AG04450 (cell line): ENCODE data around the gene RET. TPM values are rescaled to one million over a fixed set of nuclear protein-coding genes. Genes with fewer than 3 reads are reported as not detected.
A peak's percentile ranks its signal among the peaks of the same experiment; 100 is the strongest.

Experiments
- CTCF ChIA-PET: fragments of 300-600, 350-600 bp; formaldehyde crosslinking; extraction: SDS; loops from one replicate; lab custom pipeline; 2022; ENCODE audit warnings: antibody characterized with exemption, inconsistent platforms; lab: Charles Lee
- POLR2A ChIA-PET: fragments of 350-600 bp; formaldehyde crosslinking; extraction: SDS; loops from one replicate; lab custom pipeline; 2021; ENCODE audit warnings: antibody characterized with exemption, inconsistent platforms; lab: Yijun Ruan, JAX
- DNase-seq: peaks from one replicate; pipeline ENCODE4 v3.0.0-alpha.2; 2011; ENCODE audit warnings: low read depth, low spot score
- H3K27ac ChIP-seq: one replicate; pipeline ENCODE4 v1.5.1; 2012; ENCODE audit warnings: low read depth, low read length, control low read depth
- H3K27me3 ChIP-seq: one replicate; pipeline ENCODE4 v1.6.0; 2012; ENCODE audit warnings: low read length; ENCODE audit not compliant: control insufficient read depth, insufficient read depth
- H3K4me3 ChIP-seq: 2 replicates; pipeline ENCODE4 v1.5.1; 2011; ENCODE audit warnings: mild to moderate bottlenecking, low read depth, low read length, control low read depth
- H3K9me3 ChIP-seq: 2 replicates; pipeline ENCODE4 v1.5.1; 2012; ENCODE audit warnings: low read length; ENCODE audit not compliant: control insufficient read depth, insufficient read depth
- polyA plus RNA-seq: library from polyadenylated mRNA; depleted of rRNA; stranded (reverse); fragments of >200 nt; gene quantifications from 2 replicates; pipeline ENCODE4 v1.2.3, GENCODE V29; 2011
- TF ChIP-seq, protein P1 (sequence below): IDR thresholded peaks from 2 replicates; pipeline ENCODE4 v1.5.1; 2011; ENCODE audit warnings: low read depth, low read length, control low read depth, inconsistent platforms

The RET gene
- polyA plus RNA-seq, 1 experiment, result 0.06 TPM

DNA sequence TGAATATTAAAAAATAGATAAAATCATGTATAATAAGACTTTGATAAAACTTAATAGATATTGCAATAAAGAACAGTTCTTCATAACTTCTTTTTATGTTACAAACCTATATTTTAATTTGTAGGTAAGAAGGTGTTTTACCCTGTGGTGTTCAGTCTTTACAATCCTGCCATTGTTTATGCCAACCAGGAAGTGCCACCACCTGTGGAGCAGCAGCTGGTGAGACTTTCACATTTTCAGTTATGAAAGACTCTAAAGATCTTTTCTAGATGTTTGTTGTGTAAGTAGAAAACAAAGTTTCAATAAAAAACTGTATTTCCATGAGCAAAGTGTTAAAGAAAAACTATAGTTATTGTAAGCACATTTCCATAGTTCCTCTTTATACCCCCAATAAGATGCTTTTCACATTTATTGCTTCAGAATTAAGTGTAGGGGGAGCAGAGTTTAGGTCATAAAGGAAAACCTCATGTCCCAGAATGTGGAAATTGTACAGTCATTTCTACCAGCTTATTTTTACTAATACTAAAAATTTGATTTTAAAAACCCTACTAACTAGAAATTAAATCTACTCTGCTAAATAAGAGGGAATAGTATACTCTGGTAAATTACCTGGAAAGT, 90.1 kb downstream of the RET start:
- CTCF ChIA-PET, result interaction anchor here (0.8 kb wide), 1 partner anchor 37 kb away, joined by 3 read pairs; no protein-coding TSS in a partner anchor
- H3K27me3 ChIP-seq, result no peaks in the 10 kb centered on the region
- POLR2A ChIA-PET, result no interaction called here

DNA sequence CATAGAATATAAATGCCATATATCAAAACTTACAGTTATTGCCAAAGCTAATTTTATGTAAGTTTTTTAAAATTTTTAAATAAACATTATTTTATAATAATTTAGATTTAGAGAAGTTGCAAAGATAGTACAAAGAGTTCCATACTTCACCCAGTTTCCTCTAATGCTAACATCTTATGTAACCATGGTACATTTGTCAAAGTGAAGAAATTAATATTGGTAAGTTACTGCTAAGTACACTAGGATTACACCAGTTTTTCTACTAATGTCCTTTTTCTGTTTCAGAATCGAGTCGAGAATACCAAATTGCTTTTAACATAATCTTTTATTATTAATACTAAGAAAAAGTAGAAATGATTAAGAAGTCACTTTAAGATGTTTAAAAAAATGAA, 90.6 kb downstream of the RET start:
- Histone ChIP-seq H3K27me3 (no peaks in the 10 kb centered on the region), H3K9me3 (no peaks in the 10 kb centered on the region), H3K4me3 (no peak overlapping the region), H3K27ac (no peak overlapping the region)
- POLR2A ChIA-PET, result no interaction called here
- CTCF ChIA-PET, result interaction anchor here (0.8 kb wide), 1 partner anchor 36 kb away, joined by 3 read pairs; no protein-coding TSS in a partner anchor
- DNase-seq, result no peak
- TF ChIP-seq, protein P1, sequence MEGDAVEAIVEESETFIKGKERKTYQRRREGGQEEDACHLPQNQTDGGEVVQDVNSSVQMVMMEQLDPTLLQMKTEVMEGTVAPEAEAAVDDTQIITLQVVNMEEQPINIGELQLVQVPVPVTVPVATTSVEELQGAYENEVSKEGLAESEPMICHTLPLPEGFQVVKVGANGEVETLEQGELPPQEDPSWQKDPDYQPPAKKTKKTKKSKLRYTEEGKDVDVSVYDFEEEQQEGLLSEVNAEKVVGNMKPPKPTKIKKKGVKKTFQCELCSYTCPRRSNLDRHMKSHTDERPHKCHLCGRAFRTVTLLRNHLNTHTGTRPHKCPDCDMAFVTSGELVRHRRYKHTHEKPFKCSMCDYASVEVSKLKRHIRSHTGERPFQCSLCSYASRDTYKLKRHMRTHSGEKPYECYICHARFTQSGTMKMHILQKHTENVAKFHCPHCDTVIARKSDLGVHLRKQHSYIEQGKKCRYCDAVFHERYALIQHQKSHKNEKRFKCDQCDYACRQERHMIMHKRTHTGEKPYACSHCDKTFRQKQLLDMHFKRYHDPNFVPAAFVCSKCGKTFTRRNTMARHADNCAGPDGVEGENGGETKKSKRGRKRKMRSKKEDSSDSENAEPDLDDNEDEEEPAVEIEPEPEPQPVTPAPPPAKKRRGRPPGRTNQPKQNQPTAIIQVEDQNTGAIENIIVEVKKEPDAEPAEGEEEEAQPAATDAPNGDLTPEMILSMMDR, result no peak

More for the DNA sequence above, 90.1 kb downstream of the RET start:
- Histone ChIP-seq H3K4me3 (no peak overlapping the region), H3K27ac (no peak overlapping the region), H3K9me3 (no peaks in the 10 kb centered on the region)
- DNase-seq, result no peak
- TF ChIP-seq, protein P1, result no peak

DNA sequence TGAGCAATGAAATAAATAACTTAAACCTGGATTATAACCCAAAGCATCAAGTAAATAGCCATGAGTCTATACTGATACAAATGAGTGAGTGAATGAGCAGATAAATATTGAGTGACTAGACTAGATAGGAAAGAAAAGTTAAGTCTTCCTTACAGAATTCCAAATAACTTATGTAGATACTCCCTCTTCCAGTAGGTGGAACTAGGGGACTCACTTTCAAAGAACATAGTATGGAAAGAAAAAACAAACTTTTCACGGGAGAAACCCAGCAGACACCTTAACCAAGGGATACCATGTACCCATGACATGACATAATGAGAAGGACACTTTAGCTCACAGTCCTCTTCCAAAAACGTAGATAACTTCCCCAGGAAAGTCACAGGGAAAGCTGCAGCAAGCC, 93.6 kb downstream of the RET start:
- POLR2A ChIA-PET, result no interaction called here
- Histone ChIP-seq H3K4me3 (no peak overlapping the region), H3K27ac (no peak overlapping the region), H3K27me3 (no peaks in the 10 kb centered on the region), H3K9me3 (no peaks in the 10 kb centered on the region)
- CTCF ChIA-PET, result interaction anchor here (0.5 to 4.5 kb wide), 5 partner anchors 9 to 265 kb away, joined by 3 to 21 read pairs (median 4); no protein-coding TSS in a partner anchor
- no peak for DNase-seq
- TF ChIP-seq, protein P1, result peak; percentile 46

DNA sequence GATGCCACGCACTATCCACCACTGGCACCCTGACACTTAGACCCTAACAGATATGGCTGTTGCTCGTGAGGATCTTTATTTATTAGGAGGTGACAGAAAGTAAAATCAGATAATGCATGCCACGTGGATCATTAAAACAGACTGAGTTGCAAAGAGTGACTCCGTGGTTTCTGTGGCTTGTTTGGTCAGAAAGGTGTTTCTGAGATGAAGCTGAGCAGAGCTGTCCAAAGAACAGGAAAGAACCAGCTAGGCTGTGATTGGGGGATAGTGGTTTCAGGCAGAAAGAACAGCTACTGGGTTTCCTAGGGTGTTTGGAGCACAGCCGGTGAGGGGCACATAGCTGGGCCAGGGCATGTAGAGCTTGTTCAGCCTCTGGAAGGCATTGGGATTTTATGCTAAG, 95.8 kb downstream of the RET start:
- ChIA-PET POLR2A (no interaction called here), CTCF (interaction anchor here (0.6 to 4.5 kb wide), 4 partner anchors 9 to 32 kb away, joined by 3 to 21 read pairs (median 4); no protein-coding TSS in a partner anchor)
- no peak for DNase-seq
- no peak overlapping the region for H3K4me3 ChIP-seq
- no peaks in the 10 kb centered on the region for H3K9me3 ChIP-seq
- no peaks in the 10 kb centered on the region for H3K27me3 ChIP-seq
- TF ChIP-seq, protein P1, result no peak
- no peak overlapping the region for H3K27ac ChIP-seq

DNA sequence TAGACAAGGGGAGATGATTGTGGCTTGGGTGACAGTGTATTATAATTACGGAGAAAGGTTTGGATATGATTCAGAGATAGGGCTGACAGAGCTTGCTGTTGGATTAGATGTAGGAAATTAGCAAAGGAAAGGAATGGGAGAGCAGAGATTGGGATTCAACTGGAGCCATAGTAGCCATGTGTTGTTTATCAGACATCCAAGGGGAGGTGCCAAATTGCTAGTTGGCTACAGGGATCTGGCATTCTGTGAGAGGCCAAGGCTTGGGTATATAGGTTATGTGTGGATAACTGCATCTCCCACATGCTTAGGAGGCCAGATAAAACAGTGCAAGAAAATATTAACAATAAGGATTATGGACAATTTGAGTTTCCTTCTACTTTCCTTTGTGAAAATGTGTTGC, 96.3 kb downstream of the RET start:
- Histone ChIP-seq H3K4me3 (no peak overlapping the region), H3K27me3 (no peaks in the 10 kb centered on the region), H3K27ac (no peak overlapping the region), H3K9me3 (no peaks in the 10 kb centered on the region)
- DNase-seq, result no peak
- CTCF ChIA-PET, result interaction anchor here (0.6 to 4.5 kb wide), 3 partner anchors 9 to 31 kb away, joined by 3 to 21 read pairs (median 3); no protein-coding TSS in a partner anchor
- POLR2A ChIA-PET, result no interaction called here
- TF ChIP-seq, protein P1, result no peak
